Loucy (cell line): ENCODE measurements around the gene MYL11.

Experiments
- CTCF ChIP-seq: fragments of 200-600 bp; sonication (generic); conservative IDR thresholded peaks from 2 replicates; pipeline ENCODE4 v1.5.1; 2014; ENCODE audit warnings: mild to moderate bottlenecking, antibody characterized with exemption, low read length
- EZH2phosphoT487 ChIP-seq: fragments of 200-600 bp; IDR thresholded peaks from 2 replicates; pipeline ENCODE4 v1.6.1; 2018; ENCODE audit warnings: antibody characterized with exemption, mild to moderate bottlenecking, moderate library complexity, borderline replicate concordance

GRCh38 chr16:30350134-30350871 lies 24.3 kb upstream of the MYL11 start:
- TF ChIP-seq CTCF (no peak), EZH2phosphoT487 (no peak)
